Measurements from ENCODE around the gene PCDHGA4. TPM values are rescaled to one million over a fixed set of nuclear protein-coding genes. Genes with fewer than 3 reads are reported as not detected.

Gene PCDHGA4
- polyA plus RNA-seq, 3 donors, result 0.03 TPM; not detected in 2

DNA sequence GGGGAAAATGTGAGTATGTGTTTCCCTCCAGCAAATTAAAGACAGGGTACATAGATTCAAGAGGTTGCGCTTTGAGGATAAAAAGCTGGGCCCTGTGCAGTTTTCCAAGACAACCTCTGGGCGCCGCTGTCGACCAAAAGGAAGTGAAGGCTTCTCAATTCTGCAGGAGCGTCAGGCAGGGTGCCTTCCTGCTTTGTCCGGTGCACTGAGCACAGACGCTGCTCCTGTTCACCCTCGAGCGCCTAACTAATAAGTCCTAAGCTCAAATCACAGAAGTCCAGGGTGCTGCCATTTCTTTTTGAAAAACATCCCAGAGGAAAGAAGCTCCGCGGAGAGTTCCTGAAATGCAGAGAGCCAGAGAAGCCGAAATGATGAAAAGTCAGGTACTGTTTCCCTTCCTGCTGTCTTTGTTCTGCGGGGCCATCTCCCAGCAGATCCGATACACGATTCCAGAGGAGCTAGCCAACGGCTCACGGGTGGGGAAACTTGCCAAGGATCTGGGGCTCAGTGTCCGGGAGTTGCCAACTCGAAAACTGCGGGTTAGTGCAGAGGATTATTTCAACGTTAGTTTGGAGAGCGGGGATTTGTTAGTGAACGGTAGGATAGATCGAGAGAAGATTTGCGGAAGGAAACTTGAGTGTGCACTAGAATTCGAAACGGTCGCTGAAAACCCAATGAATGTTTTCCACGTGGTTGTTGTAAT, 4.8 kb upstream of the PCDHGA4 start, which contains the start of gene PCDHGB1:
TSS of gene PCDHGB1 (plus strand) at position 183 of the 703 bp plus-strand sequence. CDS start at position 345, 162 bp downstream.
- no peak for DNase-seq
- peaks cover 9 to 11% of the 10 kb centered on the region in 2 donors for H3K36me3 Mint-ChIP-seq
- Histone ChIP-seq H4K20me1 (ENCODE audit: insufficient read depth, low read length) (no peaks in the 10 kb centered on the region), H3K4me1 (ENCODE audit: control insufficient read depth in 1 of 2, insufficient read depth in 2 of 2, low read length in 2 of 2) (no peaks in the 10 kb centered on the region), H3K4me2 (replicated peaks; ENCODE audit: extremely low read depth, low read length, poor library complexity, severe bottlenecking) (no peak within 1 kb of the TSS), H2AFZ (ENCODE audit: insufficient read depth, low read depth, low read length, poor library complexity, severe bottlenecking) (no peak within 1 kb of the TSS), H3K9ac (ENCODE audit: insufficient read depth, low read length, poor library complexity, severe bottlenecking) (no peak within 1 kb of the TSS), H3K9me3 (replicated peaks in 1 of 2; ENCODE audit: control insufficient read depth in 1 of 2, insufficient read depth in 1 of 2, low read length in 2 of 2) (peaks cover 45 to 80% of the 10 kb centered on the region in 2 donors), H3K4me3 (replicated peaks in 1 of 3; ENCODE audit: low read depth in 2 of 3, low read length in 3 of 3) (no peak within 1 kb of the TSS), H3K27ac (ENCODE audit: low read depth in 1 of 2, low read length in 2 of 2) (no peak within 1 kb of the TSS), H3K79me2 (ENCODE audit: insufficient read depth, low read length) (no peaks in the 10 kb centered on the region), H3K36me3 (replicated peaks in 1 of 2; ENCODE audit: control insufficient read depth in 1 of 2, insufficient read depth in 2 of 2, low read length in 2 of 2) (no peaks in the 10 kb centered on the region), H3K27me3 (ENCODE audit: control insufficient read depth in 2 of 2, insufficient read depth in 2 of 2, low read length in 2 of 2) (peaks cover 22 to 60% of the 10 kb centered on the region in 2 donors)
- intact Hi-C loops (cut with micrococcal nuclease), result no loop called here
- H3K27ac Mint-ChIP-seq, result no peak within 1 kb of the TSS
- peaks cover 37 to 76% (median 67%) of the 10 kb centered on the region in 7 donors for H3K9me3 Mint-ChIP-seq
- TF ChIP-seq, protein P1, sequence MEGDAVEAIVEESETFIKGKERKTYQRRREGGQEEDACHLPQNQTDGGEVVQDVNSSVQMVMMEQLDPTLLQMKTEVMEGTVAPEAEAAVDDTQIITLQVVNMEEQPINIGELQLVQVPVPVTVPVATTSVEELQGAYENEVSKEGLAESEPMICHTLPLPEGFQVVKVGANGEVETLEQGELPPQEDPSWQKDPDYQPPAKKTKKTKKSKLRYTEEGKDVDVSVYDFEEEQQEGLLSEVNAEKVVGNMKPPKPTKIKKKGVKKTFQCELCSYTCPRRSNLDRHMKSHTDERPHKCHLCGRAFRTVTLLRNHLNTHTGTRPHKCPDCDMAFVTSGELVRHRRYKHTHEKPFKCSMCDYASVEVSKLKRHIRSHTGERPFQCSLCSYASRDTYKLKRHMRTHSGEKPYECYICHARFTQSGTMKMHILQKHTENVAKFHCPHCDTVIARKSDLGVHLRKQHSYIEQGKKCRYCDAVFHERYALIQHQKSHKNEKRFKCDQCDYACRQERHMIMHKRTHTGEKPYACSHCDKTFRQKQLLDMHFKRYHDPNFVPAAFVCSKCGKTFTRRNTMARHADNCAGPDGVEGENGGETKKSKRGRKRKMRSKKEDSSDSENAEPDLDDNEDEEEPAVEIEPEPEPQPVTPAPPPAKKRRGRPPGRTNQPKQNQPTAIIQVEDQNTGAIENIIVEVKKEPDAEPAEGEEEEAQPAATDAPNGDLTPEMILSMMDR (IDR thresholded peaks at IDR 0.05), result peak; percentile 16
- no peaks in the 10 kb centered on the region for H3K4me1 Mint-ChIP-seq
- WGBS (ENCODE audit: insufficient coverage), result 22% methylated on average over 28 of the region's 29 CpGs
- H3K4me3 Mint-ChIP-seq, result peak within 1 kb of the TSS in 1 of 2 donors; percentile 71
- H3K27me3 Mint-ChIP-seq (ENCODE audit: low read depth in 3 of 3), result peaks cover 32 to 58% (median 51%) of the 10 kb centered on the region in 3 donors

DNA sequence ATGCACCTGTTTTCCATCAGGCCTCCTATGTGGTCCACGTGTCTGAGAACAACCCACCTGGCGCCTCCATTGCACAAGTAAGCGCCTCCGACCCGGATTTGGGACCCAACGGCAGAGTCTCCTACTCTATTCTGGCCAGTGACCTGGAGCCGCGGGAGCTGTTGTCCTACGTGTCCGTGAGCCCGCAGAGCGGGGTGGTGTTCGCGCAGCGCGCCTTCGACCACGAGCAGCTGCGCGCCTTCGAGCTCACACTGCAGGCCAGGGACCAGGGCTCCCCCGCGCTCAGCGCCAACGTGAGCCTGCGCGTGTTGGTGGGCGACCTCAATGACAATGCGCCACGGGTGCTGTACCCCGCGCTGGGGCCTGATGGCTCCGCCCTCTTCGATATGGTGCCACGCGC, 3.2 kb upstream of the PCDHGA4 start:
- Mint-ChIP-seq H3K27ac (no peak overlapping the region), H3K9me3 (peaks cover 38 to 81% (median 66%) of the 10 kb centered on the region in 7 donors), H3K36me3 (peaks cover 5 to 6% of the 10 kb centered on the region in 2 donors), H3K4me3 (peak overlapping the region in 1 of 2 donors; percentile 31), H3K27me3 (ENCODE audit: low read depth in 3 of 3) (peaks cover 29 to 58% (median 53%) of the 10 kb centered on the region in 3 donors), H3K4me1 (no peaks in the 10 kb centered on the region)
- no peaks in the 10 kb centered on the region for H4K20me1 ChIP-seq (ENCODE audit: insufficient read depth, low read length)
- H3K36me3 ChIP-seq (replicated peaks in 1 of 2; ENCODE audit: control insufficient read depth in 1 of 2, insufficient read depth in 2 of 2, low read length in 2 of 2), result no peaks in the 10 kb centered on the region
- no peak overlapping the region for H3K9ac ChIP-seq (ENCODE audit: insufficient read depth, low read length, poor library complexity, severe bottlenecking)
- peaks cover 51 to 81% of the 10 kb centered on the region in 2 donors for H3K9me3 ChIP-seq (replicated peaks in 1 of 2; ENCODE audit: control insufficient read depth in 1 of 2, insufficient read depth in 1 of 2, low read length in 2 of 2)
- intact Hi-C loops (cut with micrococcal nuclease), result no loop called here
- H3K4me2 ChIP-seq (replicated peaks; ENCODE audit: extremely low read depth, low read length, poor library complexity, severe bottlenecking), result no peak overlapping the region
- H3K27me3 ChIP-seq (ENCODE audit: control insufficient read depth in 2 of 2, insufficient read depth in 2 of 2, low read length in 2 of 2), result peaks cover 21 to 67% of the 10 kb centered on the region in 2 donors
- no peak overlapping the region for H2AFZ ChIP-seq (ENCODE audit: insufficient read depth, low read depth, low read length, poor library complexity, severe bottlenecking)
- TF ChIP-seq, protein P1 (IDR thresholded peaks at IDR 0.05), result no peak
- no peaks in the 10 kb centered on the region for H3K4me1 ChIP-seq (ENCODE audit: control insufficient read depth in 1 of 2, insufficient read depth in 2 of 2, low read length in 2 of 2)
- no peak overlapping the region for H3K4me3 ChIP-seq (replicated peaks in 1 of 3; ENCODE audit: low read depth in 2 of 3, low read length in 3 of 3)
- H3K79me2 ChIP-seq (ENCODE audit: insufficient read depth, low read length), result no peaks in the 10 kb centered on the region
- WGBS (ENCODE audit: insufficient coverage), result 35% methylated on average over 21 of the region's 36 CpGs
- DNase-seq, result no peak
- H3K27ac ChIP-seq (ENCODE audit: low read depth in 1 of 2, low read length in 2 of 2), result no peak overlapping the region
